Ishikawa (cell line): Measurements from ENCODE around the gene MFSD12.

Experiments used
- MAX ChIP-seq: IDR thresholded peaks from 2 replicates; pipeline ENCODE4 v1.6.1; 2012
- NFIC ChIP-seq: IDR thresholded peaks from 2 replicates; pipeline ENCODE4 v1.6.1; 2012
- RAD21 ChIP-seq: IDR thresholded peaks from 2 replicates; pipeline ENCODE4 v1.6.1; 2012; ENCODE audit warnings: low read depth
- REST ChIP-seq: IDR thresholded peaks from 2 replicates; pipeline ENCODE4 v1.6.1; 2012; ENCODE audit warnings: low read depth, mild to moderate bottlenecking

- TF ChIP-seq NFIC (no peak), RAD21 (no peak), REST (no peak), MAX (no peak)
Observed at GRCh38 chr19:3604227-3604986, 47.0 kb upstream of the MFSD12 start.
